HK-2 (cell line): Measurements from ENCODE around the gene CFAP53.

Experiments
- DNase-seq: peaks from one replicate; pipeline ENCODE4 v3.0.0-alpha.2; 2018; ENCODE audit not compliant: unreplicated experiment

The CFAP53 gene

DNA sequence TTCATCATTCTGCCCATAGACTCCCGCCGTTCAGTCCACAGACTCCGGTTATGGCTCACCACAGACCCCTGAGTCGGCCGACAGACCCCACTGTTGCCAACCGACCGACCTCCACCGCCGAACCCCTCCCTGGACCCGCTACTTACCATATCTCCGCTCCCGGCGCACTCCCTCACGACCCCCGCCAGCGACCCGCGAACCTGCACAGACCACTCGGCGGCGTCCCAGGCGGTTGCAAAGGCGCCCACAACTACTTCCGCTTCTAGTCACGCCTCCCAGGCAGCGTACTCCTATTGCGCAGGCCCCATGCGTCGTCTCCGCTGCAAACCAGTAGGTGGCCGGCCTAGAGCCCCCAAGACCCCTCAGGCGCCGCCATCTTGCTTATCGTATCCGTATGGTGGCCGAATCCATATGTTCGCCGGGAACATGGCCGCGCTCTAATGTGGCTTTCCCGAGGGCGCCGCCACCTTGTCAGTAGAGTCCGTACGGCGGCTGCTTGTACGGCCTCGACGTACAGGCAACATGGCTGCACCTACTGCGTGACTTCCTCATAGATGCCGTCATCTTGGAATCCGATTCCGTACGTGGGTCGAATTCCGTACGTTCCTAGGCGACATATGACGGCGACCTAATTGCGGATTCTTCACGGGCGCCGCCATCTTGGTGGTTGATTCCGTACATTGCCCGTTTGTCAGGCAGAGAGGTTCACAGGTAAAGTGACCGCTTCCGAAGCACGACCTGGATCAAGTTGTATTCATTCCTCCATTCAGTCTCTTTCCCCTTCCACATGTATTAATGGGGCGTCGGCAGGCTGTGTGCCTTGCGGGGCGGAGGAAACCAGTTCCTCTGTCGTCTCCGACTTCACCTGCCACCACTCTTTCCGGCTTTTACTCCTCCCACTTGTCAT is 21.4 kb upstream of the CFAP53 start, which contains the start of gene CXXC1:
Gene CXXC1 (minus strand): TSS at position 252 of the 907 bp plus-strand sequence. CDS start 103 bp downstream, at position 149.
- peak; percentile 93 for DNase-seq

DNA sequence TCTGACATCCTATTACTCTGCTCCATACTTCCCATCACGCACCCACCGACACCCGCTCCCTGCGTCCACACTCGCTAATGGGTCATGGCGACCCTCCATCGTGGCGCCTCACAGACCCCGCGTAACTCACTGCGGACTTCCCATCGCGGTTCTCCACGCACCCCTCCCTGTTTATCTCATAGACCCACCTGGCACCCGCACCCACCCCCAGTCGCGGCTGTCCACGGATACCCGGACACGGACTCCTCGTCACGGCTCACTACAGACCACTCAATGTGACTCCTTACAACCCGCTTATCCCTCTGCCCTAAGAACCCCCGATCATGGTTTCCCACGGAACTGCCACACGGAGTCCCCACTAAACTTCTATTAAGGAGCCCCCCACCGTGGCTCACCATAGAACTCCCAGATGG is 20.7 kb upstream of the CFAP53 start:
- no peak for DNase-seq

DNA sequence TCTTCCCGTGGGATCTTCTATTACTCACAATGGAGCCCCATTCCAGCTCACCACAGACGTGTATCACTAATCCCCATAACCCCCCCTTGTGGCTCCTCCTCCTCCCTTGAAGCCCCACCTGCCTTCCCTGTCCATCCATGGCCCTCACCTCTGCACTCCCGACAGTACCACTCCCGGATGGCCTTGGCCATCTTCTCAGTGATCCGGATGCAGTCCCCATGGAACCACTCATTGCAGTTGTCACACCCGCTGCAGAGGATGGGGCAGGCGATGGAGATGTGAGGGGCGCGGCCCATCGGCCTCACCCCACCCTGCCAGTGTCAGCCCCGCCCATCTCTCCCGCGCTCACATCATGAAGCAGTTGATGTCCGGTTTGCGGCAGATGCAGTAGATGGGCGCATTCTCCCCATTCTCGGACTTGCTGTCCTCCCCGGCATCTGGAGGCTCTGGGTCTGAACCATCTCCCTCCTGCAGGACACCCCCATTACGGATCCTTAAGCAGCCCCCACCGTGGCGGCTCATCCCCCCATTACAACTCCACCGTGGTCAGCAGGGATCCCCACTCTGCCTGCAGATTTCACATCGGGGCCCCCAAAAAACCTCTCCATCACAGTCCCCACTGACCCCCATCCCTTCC is 20.2 kb upstream of the CFAP53 start:
- no peak for DNase-seq

DNA sequence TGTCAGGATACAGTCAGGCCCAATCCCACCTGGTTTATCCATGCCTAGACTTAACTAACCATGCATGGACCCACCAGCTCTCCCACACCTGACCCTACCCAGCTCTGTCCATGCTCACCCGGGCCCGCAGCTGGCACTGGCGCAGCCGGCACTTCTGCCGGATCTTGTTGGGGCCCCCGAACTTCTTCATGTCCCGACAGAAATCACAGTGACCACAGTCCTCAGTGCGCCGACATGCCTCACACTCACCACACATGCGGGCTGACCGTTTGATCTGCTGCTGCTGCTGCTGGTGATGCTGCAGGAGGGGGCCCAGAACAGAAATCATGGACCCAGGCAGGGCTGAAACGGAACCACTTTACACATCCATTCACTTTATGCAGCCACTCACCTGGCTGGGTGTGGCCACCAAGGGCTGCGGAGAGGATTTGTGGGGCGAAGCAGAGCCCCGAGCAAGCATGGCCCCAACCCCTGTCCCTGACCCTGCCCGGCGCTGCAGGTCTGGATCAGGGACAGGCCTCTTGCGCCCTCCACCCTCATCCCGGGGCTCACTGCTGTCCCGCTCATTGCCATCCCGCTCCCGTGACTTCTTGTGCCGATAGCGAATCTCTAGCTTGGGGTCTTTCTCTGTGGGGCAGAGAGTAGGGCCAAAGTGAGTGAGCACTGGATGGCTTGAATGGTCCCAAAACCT is 19.5 kb upstream of the CFAP53 start:
- no peak for DNase-seq

DNA sequence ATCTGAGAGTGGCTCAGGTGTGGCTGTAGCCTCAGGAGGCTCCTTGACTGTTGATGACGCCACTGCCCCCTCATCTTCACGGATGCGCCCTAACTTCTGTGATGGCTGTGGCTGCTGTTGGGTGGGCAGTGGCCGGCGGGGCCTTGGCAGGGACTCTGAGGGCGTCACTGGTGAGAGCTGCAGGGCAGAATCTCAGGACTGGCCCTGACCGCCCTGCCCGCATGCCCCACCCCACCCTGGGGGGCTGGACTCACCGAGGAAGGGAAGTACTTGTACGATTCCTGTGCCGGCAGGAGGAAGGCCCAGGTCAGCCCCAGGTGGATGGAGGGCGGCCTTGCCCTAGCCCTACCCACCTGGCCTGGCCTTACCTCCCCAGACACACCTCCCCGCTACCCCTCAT is 18.8 kb upstream of the CFAP53 start:
- no peak for DNase-seq

DNA sequence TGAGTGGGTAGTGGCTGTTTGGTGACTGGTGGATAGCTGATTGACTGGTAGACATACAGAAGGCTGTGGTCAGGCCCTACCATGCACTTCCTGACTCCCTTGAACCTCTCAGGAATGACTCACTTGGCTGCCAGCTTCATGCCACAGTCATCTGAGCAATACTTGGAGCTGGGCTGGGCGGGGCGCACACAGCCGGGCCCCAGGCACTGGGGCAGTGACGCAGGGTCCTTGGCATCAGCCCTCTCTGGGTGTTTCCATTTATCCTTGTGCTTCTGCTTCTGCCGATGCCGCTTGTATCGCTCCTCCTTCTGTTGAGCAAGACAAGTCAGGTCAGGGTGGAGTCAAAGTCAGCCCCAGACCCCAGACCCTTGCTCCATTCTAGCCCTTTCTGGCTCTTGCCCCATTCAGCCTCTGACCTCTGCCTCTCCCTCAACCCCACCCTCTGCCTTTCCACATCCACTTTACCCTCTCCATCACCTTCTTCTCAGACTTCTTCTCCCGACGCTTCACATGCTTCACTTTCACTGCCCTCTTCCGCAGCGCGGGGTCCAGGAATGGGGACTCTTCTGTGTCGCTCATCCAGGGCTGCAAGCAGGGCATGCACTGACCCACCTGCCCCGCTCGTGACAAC is 18.1 kb upstream of the CFAP53 start:
- DNase-seq, result no peak

DNA sequence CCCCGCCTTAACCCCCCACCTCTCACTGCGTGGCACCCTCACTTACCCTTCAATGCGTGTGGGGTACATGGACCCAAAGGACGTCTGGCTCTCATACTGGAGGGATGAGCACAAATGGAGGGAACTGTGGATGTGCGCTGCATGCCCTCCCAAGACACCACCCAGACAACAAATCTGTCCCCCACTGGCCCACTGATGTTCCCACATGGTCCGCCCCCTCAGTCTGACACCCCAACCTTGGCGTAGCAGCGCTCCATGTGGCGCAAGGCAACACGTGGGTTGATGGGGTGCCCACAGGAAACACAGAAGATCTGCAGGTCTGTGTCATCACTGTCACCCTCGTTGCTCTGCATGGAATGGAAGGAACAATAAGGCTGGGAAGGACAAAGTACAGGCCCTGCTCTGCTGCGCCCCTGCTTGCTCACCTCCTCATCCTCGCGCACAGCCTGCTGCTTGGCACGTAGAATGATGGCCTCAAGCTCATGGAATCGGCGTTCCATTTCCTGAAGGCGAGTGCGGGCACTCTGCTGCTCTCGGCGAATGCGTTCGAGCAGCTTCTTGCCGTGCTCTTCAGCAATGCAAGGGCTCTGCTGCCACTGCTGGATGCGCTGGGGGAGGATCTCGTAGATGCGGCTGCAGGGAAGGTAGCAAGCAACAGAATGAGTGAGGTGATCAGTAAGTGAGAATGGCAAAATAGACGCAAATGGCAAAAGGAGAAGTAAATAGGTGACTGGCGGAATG is 17.3 kb upstream of the CFAP53 start:
- no peak for DNase-seq

DNA sequence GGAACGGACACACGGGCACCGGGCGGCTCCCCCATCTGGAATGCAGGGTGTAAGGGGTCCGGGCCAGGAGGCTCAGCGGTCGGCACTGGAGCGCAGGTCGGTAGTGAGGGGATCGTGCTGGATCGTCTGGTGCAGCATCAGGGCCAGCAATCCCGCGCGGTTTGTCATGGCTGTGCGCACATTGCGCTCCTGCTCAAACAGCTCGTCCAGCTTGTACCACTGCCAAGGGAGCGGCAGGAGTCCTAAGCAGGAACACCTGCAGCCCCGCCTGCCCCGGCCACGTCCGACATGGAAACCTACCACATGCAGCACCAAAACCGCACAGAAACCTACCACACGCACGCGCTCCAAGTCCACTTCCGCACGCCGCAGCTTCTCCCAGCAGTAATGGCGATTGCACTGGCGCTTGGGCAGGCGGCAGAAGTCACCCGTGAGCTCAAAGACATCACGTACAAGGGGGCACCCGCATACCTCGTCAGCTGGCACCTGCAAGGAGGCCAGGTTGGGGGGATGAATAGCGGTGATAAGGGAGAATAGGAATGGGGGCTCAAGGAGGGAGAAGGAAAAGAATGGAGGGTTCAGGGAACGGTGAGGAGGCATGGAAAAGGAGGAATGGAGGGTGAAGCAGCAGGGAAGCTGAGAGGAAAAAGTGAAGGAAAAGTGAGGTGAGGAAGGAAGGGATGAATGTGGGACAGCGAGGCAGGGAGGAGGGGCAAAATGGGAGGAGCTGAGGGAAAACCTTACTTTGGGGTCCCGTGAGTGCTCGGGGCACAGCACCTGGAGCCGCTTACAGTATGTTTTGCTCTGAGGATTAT is 16.4 kb upstream of the CFAP53 start:
- DNase-seq, result no peak

DNA sequence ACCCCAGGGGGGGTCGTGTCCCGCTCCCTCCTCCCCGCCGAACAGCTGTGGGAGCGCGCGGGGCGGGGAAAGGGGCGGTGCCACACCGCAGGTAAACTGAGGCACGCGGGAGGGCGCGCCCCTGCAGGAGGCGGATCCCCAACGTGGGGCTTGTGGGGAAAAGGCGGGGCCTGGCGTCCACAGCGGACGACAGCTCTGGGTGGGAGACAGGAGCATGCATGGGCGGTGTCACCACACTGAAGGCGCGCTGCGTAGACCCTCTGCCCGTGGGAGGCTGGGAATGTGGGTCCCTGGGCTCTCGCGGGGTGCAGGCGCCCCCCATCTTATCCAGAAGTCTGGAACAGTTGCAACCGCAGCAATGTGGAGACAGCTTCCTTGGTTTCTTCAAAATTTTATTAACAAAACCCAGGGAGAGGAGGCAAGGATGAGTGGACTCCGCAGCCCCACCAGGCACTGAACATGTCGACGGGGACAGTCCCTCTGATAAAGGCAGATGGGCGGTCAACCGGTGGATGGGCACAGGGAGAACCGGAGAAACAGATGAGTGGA is 15.8 kb upstream of the CFAP53 start:
- DNase-seq, result no peak

DNA sequence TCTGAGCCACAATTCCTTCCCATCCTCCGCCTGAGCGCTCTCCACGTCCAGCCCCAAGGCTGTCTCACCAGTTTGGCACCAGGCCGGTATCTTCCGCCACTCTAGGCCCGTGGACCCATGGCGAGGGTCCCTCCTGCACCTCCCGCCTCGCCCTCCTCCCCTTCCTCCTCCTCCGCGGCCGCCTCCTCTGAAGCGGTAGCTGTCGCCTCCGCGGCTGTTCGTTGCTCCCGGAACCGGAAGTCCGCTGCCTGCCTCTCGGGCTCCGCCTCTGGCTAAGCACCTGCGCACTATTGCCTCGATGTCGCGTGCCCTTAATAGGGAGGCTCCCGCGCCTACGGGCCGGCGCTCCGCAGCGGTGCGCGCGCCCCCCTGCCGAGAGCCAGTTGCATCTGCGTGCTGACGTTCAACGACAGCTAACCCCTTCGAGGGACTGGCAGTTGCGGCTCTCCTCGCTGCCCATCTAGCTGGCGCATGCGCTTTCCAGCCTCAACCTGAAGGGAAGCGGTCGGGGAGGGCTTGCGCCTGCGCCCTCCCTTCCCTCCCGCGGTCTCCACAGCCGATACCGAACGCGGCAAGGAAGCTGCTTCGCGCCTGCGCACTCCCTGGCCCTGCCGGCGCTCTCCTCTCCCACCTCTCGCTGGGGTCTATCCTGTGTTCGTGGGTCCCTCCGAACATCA is 15.1 kb upstream of the CFAP53 start, which contains the start of gene MBD1:
Gene MBD1 (minus strand): TSS at position 229 of the 677 bp plus-strand sequence. CDS start 1,531 bp downstream, outside the sequence.
- DNase-seq, result peak; percentile 89

DNA sequence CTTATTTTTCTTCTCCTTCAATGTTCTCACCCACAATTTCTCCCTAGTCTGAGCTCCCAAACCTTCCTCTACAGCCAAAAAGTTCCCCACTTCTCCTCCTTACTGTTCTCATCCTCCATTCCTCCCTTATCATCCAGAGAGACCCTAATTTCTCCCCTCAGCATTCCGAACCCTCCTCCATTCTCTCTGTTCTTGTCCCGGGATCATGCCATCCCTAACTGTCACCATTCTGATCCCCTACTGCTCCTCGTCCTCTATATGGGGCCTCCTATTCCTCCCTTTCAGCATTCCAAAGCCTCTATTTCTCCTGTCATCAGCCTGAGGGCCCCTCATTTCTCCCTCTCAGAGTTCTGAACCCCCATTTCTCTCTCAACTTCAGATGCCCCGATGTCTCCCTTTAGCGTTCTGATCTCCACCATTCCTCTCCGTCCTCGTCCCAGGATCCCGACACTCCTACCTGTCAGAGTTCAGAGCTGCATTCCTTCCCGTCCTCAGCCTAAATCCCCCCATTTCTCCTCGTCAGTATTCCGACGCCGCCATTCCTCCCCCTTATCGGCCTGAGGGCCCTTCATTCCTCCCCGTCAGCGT is 14.5 kb upstream of the CFAP53 start:
- no peak for DNase-seq

DNA sequence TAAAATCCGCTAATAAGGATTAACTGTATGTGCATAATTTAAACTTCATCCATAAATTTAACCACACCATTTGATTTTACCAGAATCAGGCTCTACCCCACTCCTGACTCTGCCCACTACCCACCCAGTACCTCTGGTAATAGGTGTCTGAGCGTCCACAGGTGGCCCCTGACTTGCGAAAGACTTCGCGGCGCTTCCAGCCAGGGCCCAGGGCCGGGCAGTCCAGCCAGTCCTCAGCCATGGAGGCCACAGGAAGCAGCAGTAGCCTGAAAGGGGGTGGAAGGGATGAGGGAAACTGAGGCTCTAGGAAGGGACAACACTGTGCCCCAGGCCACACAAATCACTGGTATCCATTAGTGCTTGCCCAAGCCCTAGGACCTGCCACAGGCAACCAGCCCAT is 13.5 kb upstream of the CFAP53 start:
- DNase-seq, result no peak

DNA sequence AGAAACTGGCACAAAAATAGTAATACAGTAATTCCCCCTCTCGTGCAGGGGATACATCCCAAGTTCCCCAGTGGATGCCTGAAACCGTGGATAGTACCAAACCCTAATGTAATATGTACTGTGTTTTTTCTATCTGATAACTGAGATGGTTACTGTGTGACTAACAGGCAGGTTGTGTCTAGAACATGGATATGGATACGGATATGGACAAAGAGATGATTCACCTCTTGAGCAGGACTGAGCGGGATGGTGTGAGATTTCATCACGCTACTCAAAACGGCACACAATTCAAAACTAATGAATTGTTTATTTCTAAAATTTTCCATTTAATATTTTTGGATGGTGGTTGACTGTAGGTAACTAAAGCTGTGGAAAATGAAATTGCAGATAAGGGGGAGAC is 11.6 kb upstream of the CFAP53 start:
- no peak for DNase-seq

DNA sequence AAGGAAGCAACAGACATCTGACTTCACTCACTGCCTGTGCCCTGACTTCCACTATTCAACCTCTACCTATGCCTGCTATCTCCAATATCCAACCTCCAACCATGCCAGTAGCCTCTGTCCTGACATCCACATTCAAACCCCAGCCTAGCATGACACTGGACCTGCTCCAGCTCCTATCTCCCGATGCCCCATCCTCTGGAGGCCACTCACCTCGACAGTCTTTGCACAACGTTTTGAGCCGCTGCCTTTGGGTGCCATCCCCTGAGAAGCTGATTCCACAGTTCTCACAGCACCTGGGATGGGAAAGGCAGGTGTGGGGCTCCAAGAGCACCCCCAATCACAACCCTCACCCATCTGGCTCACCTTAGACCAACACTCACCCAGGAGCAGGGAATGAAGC is 10.2 kb upstream of the CFAP53 start:
- DNase-seq, result no peak

DNA sequence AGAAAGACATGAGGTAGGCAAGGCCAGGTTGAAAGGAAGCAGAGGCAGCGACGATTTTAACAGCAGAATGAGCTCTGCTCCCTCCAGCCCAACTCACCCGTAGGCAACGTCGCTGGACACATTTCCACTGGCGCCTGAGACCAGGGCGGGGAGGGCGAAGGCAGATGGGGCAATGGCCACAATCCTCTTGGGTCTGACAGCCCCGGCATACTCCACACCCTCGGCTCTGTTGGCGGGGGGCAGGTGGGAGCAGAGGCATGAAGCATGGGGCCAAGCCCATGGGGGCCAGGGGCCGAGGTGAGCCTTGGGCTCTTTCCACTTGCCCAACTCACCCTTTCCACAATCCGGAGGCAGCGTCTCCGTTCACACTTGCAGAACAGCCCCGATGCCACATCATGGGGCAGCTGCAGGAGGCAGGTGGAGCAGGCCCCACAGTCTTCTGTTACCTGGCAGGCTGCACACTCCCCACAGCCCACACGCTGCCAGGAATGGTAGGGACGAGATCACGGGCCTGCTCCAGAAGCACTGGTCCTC is 9.3 kb upstream of the CFAP53 start:
- no peak for DNase-seq

DNA sequence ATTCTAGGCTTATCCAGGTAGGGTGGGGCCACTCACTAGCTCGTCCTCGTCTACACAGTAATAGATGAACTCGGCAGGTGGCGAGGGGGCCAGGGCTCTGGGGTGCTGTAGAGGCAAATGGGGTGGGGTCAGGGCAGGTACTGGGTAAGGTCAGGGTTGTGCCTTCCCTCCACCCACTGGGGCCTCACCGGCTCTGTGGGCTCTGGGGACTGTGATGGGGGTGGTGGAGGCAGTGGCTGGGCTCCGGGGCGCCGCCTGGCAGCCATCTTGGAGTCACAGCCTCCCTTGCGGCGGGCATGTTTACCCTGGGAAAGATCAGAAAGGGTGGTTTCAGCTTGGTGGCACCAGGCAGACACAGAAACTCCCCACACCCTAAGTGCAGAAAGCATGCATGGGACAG is 8.6 kb upstream of the CFAP53 start:
- DNase-seq, result no peak

DNA sequence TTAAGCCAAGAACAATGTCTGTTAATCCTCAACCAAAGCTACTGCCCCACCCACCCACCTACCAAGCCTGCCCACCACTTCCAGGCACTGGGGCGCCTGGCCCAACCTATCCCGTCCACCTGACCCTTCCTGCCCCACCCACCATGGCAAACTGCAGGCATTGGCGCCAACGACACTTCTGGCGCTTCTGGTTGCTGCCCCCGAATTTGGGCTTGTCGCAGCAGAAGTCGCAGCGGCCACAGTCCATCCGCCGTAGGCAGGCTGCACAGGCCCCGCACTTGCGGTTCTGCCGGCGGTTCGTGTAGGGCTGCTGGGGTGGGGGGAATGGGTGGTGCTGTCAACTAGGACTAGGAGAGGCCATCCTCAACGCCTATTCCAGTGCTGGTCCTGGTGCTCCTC is 7.7 kb upstream of the CFAP53 start:
- DNase-seq, result no peak

DNA sequence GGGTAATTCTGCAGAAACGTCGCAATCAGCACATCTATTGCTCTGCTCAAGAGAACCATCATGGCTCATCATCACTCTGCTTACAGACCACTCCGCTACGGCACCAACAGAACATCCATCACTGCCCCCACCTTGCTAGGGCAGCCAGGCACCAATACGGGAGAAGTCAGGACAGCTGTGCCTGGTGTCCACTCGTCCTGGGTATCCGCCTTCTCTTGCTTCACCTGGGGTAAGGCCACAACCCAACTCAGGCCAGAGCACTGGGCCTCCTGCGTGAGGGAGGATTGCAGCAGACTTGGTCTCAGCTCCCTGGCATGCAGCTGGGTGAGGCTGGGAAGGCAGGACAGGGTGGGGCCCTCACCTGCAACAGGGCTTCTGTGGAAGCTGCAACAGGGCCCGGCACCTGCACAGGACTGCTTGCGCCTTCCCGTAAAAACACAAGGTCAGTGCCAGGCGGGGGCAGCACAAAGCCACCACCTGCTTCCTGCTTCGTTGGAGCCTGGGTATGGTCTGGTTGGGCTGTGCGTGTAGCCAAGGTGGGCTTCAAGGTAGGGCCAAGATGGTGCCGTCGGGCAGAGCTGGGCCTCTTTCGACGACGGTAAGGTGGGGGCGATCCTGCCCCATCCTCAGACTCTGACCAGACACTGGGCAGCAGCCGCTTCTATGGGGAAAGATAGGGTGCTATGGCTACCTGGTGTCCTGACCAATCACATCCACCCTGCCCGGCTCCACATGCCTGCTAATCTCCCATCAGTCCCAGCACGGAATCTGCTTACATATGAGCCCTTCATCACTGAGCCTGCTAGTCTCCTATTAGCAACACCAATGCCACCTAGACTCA is 7.1 kb upstream of the CFAP53 start:
- no peak for DNase-seq
